GM23248 (cell line): Measurements from ENCODE around the gene ATP9A.

Experiments used
- EZH2 ChIP-seq: fragments of 200-600 bp; sonication (generic); IDR thresholded peaks from 2 replicates; pipeline ENCODE4 v1.6.1; 2018; ENCODE audit warnings: antibody characterized with exemption, mild to moderate bottlenecking; ENCODE audit not compliant: insufficient read depth, poor library complexity, severe bottlenecking
- EZH2phosphoT487 ChIP-seq: fragments of 200-600 bp; sonication (generic); IDR thresholded peaks from 2 replicates; pipeline ENCODE4 v1.6.1; 2018; ENCODE audit warnings: antibody characterized with exemption, moderate library complexity, mild to moderate bottlenecking, low read depth; ENCODE audit not compliant: insufficient read depth

- TF ChIP-seq EZH2 = no peak
- TF ChIP-seq EZH2phosphoT487 = no peak
Measured at GRCh38 chr20:51711426-51711825, 56.8 kb downstream of the ATP9A start.
